H1 (cell line): ENCODE measurements around the gene OMP. TPM values are rescaled to one million over a fixed set of nuclear protein-coding genes. Genes with fewer than 3 reads are reported as not detected.

Source experiments
- CTCF ChIA-PET: fragments of 300-600 bp; sonication (Branson Sonifier 250); formaldehyde crosslinking; loops from one replicate; lab custom pipeline; 2021; ENCODE audit not compliant: partially characterized antibody; lab: Charles Lee
- POLR2A ChIA-PET: fragments of 300-600 bp; sonication (Branson Sonifier 250); formaldehyde crosslinking; loops from one replicate; lab custom pipeline; 2021; ENCODE audit warnings: inconsistent platforms; ENCODE audit not compliant: partially characterized antibody; lab: Charles Lee
- DNase-seq, 2 experiments: peaks; one replicate each; pipeline versions ENCODE4 v3.0.0 to v3.0.0-alpha.2; 2010 to 2022; ENCODE audit warnings: low spot score in 2 of 2, low read depth in 1 of 2, mixed read lengths in 1 of 2
- FAIRE-seq: peaks from 2 replicates; lab custom pipeline; 2011; peaks lifted over from hg19 to GRCh38; lab: Jason Lieb, UNC
- H2AFZ ChIP-seq: 2 replicates; pipeline ENCODE4 v1.8.1; 2012; ENCODE audit warnings: low read length, inconsistent platforms
- H2AK5ac ChIP-seq: 2 replicates; pipeline ENCODE4 v1.6.1; 2013; ENCODE audit warnings: low read depth, low read length
- H2BK120ac ChIP-seq: replicated peaks from 2 replicates; pipeline ENCODE3; 2013; ENCODE audit warnings: low read depth, low read length, inconsistent platforms
- H2BK12ac ChIP-seq: 2 replicates; pipeline ENCODE4 v1.6.1; 2013; ENCODE audit warnings: low read depth, low read length
- H2BK15ac ChIP-seq: 2 replicates; pipeline ENCODE4 v1.6.1; 2013; ENCODE audit warnings: low read length
- H2BK20ac ChIP-seq: 2 replicates; pipeline ENCODE4 v1.6.1; 2013; ENCODE audit warnings: low read length
- H2BK5ac ChIP-seq: 2 replicates; pipeline ENCODE4 v1.6.1; 2013; ENCODE audit warnings: low read depth, low read length
- H3K14ac ChIP-seq: 2 replicates; pipeline ENCODE4 v1.6.1; 2013; ENCODE audit warnings: inconsistent platforms; ENCODE audit not compliant: insufficient read length
- H3K18ac ChIP-seq: 2 replicates; pipeline ENCODE4 v1.6.1; 2013; ENCODE audit warnings: low read length; ENCODE audit errors: extremely low read depth
- H3K23ac ChIP-seq: 2 replicates; pipeline ENCODE4 v1.6.1; 2013; ENCODE audit warnings: inconsistent platforms; ENCODE audit not compliant: insufficient read length
- H3K23me2 ChIP-seq: 2 replicates; pipeline ENCODE4 v1.6.1; 2013; ENCODE audit warnings: low read depth, low read length
- H3K27ac ChIP-seq: 2 replicates; pipeline ENCODE4 v1.6.1; 2011; ENCODE audit warnings: low read depth, low read length, inconsistent platforms
- H3K27me3 ChIP-seq, 4 experiments: replicated peaks in 1 of 4; 1 replicate in 1 of 4; 2 replicates in 3 of 4; pipeline versions ENCODE4 v1.6.1 to v1.8.1; 2011 to 2013; ENCODE audit warnings: low read length in 3 of 4, mild to moderate bottlenecking in 3 of 4, inconsistent platforms in 2 of 4, mixed read lengths in 2 of 4, moderate library complexity in 1 of 4; ENCODE audit not compliant: control insufficient read depth in 3 of 4, insufficient read depth in 3 of 4; ENCODE audit errors: extremely low read depth in 1 of 4
- H3K36me3 ChIP-seq, 4 experiments: 2 replicates each; pipeline versions ENCODE4 v1.6.1 to v1.8.1; 2011 to 2013; ENCODE audit warnings: mild to moderate bottlenecking in 4 of 4, low read length in 3 of 4, moderate library complexity in 2 of 4, control low read depth in 1 of 4, inconsistent platforms in 1 of 4; ENCODE audit not compliant: insufficient read depth in 4 of 4, control insufficient read depth in 2 of 4
- H3K4ac ChIP-seq: replicated peaks from 2 replicates; pipeline ENCODE3; 2013; ENCODE audit warnings: low read length, low read depth, mixed read lengths, inconsistent platforms; ENCODE audit not compliant: insufficient read length
- H3K4me1 ChIP-seq, 4 experiments: replicated peaks in 1 of 4; 1 replicate in 1 of 4; 2 replicates in 3 of 4; pipeline versions ENCODE4 v1.6.1 to v1.8.1; 2011 to 2013; ENCODE audit warnings: low read length in 3 of 4, inconsistent platforms in 2 of 4, mixed read lengths in 1 of 4; ENCODE audit not compliant: insufficient read depth in 4 of 4, control insufficient read depth in 3 of 4
- H3K4me2 ChIP-seq, 2 experiments: 2 replicates each; pipeline versions ENCODE4 v1.6.1 to v1.8.1; 2011 to 2013; ENCODE audit warnings: low read depth in 2 of 2, low read length in 2 of 2, control low read depth in 1 of 2, inconsistent platforms in 1 of 2, mild to moderate bottlenecking in 1 of 2; ENCODE audit not compliant: insufficient read depth in 1 of 2
- H3K4me3 ChIP-seq, 4 experiments: fragments of 200-600, 300-600 bp in 1 of 4; sonication (generic), shearing (Covaris generic), sonication (Bioruptor Twin) in 1 of 4; 2 replicates each; pipeline versions ENCODE4 v1.5.1 to v1.8.1; 2011 to 2016; ENCODE audit warnings: low read length in 4 of 4, low read depth in 3 of 4, control low read depth in 2 of 4, inconsistent platforms in 2 of 4, mild to moderate bottlenecking in 2 of 4, mixed read lengths in 1 of 4, moderate library complexity in 1 of 4; ENCODE audit not compliant: insufficient read depth in 2 of 4; ENCODE audit errors: extremely low read depth in 1 of 4
- H3K56ac ChIP-seq: replicated peaks from 2 replicates; pipeline ENCODE3; 2013; ENCODE audit warnings: low read depth, mild to moderate bottlenecking, mixed read lengths, low read length, inconsistent platforms; ENCODE audit not compliant: insufficient read length
- H3K79me1 ChIP-seq: 2 replicates; pipeline ENCODE4 v1.6.1; 2013; ENCODE audit warnings: low read depth, low read length, control low read depth
- H3K79me2 ChIP-seq, 2 experiments: 2 replicates each; pipeline versions ENCODE4 v1.6.1 to v1.8.1; 2012 to 2013; ENCODE audit warnings: low read length in 2 of 2, mild to moderate bottlenecking in 2 of 2, inconsistent platforms in 1 of 2; ENCODE audit not compliant: insufficient read depth in 2 of 2, control insufficient read depth in 1 of 2
- H3K9ac ChIP-seq, 4 experiments: replicated peaks in 1 of 4; 1 replicate in 1 of 4; 2 replicates in 3 of 4; pipeline versions ENCODE4 v1.6.1 to v1.8.1; 2011 to 2013; ENCODE audit warnings: low read depth in 3 of 4, low read length in 3 of 4, control low read depth in 2 of 4, mild to moderate bottlenecking in 2 of 4, moderate library complexity in 2 of 4, inconsistent platforms in 1 of 4; ENCODE audit errors: extremely low read depth in 1 of 4
- H3K9me3 ChIP-seq, 2 experiments: 2 replicates each; pipeline versions ENCODE4 v1.6.1 to v1.8.1; 2012 to 2013; ENCODE audit warnings: mild to moderate bottlenecking in 2 of 2, moderate library complexity in 2 of 2, control low read depth in 1 of 2, inconsistent platforms in 1 of 2, low read depth in 1 of 2, low read length in 1 of 2, mixed read lengths in 1 of 2; ENCODE audit not compliant: insufficient read depth in 2 of 2
- H4K20me1 ChIP-seq, 2 experiments: replicated peaks in 1 of 2; 2 replicates each; pipeline versions ENCODE3 to v1.8.1; 2011 to 2013; ENCODE audit warnings: inconsistent platforms in 2 of 2, low read length in 2 of 2, mild to moderate bottlenecking in 1 of 2; ENCODE audit not compliant: insufficient read depth in 2 of 2, control insufficient read depth in 1 of 2
- H4K5ac ChIP-seq: 2 replicates; pipeline ENCODE4 v1.6.1; 2013; ENCODE audit warnings: low read length, low read depth, mixed read lengths, inconsistent platforms; ENCODE audit not compliant: insufficient read length
- H4K8ac ChIP-seq: 2 replicates; pipeline ENCODE4 v1.8.0; 2013; ENCODE audit warnings: mild to moderate bottlenecking, moderate library complexity, low read length, inconsistent platforms; ENCODE audit not compliant: insufficient read depth; ENCODE audit errors: extremely low read depth
- H4K91ac ChIP-seq: replicated peaks from 2 replicates; pipeline ENCODE3; 2013; ENCODE audit warnings: low read length, mixed read lengths, inconsistent platforms; ENCODE audit not compliant: insufficient read length
- FOSL1 ChIP-seq: IDR thresholded peaks from 2 replicates; pipeline ENCODE4 v1.6.1; 2011; ENCODE audit warnings: mild to moderate bottlenecking, low read depth, low read length, moderate library complexity; ENCODE audit not compliant: insufficient read depth
- KDM1A ChIP-seq: fragments of 200-600, 300-600 bp; sonication (generic); IDR thresholded peaks from 2 replicates; pipeline ENCODE4 v1.7.1; 2016; ENCODE audit warnings: mild to moderate bottlenecking, low read length, borderline replicate concordance
- MAX ChIP-seq: IDR thresholded peaks from 2 replicates; pipeline ENCODE4 v1.6.1; 2012; ENCODE audit warnings: inconsistent platforms
- RNF2 ChIP-seq: fragments of 200-900, 300-1000 bp; sonication (generic); IDR thresholded peaks from 2 replicates; pipeline ENCODE4 v1.7.1; 2016; ENCODE audit warnings: borderline replicate concordance, low read depth, mild to moderate bottlenecking, antibody characterized with exemption, low read length; ENCODE audit not compliant: poor library complexity, severe bottlenecking; ENCODE audit errors: missing control alignments
- SIN3A ChIP-seq, 2 experiments: IDR thresholded peaks in 1 of 2; conservative IDR thresholded peaks in 1 of 2; 2 replicates each; pipeline ENCODE4 v1.6.1; 2011 to 2012; ENCODE audit warnings: low read length in 2 of 2, improper control_type of control experiment in 1 of 2, low read depth in 1 of 2, mild to moderate bottlenecking in 1 of 2
- WGBS, 2 experiments: shearing (Covaris generic) in 1 of 2; methylation state at CpG; one replicate each; pipeline versions ENCODE4 v1.1.6 to v1.1.7; 2013 to 2015; ENCODE audit warnings: low lambda C conversion rate in 2 of 2, mixed read lengths in 2 of 2, inconsistent platforms in 1 of 2, low coverage in 1 of 2, missing lambda C conversion rate in 1 of 2; ENCODE audit not compliant: insufficient replicate concordance in 2 of 2, insufficient coverage in 1 of 2, insufficient read length in 1 of 2; ENCODE audit errors: extremely low coverage in 1 of 2, missing lambda C conversion rate in 1 of 2; 5-methylcytosine and 5-hydroxymethylcytosine counted together
- polyA plus RNA-seq, 7 experiments: library from polyadenylated mRNA; depleted of rRNA in 3 of 7; stranded (reverse) in 5 of 7; unstranded in 2 of 7; fragments of >200 nt in 5 of 7; fragments of 200-250 nt in 2 of 7; gene quantifications; 1 replicate in 5 of 7; 2 replicates in 1 of 7; 4 replicates in 1 of 7; pipeline versions ENCODE4 v1.2.1 to v1.2.3, GENCODE V29; 2011 to 2013; ENCODE audit warnings: missing spikeins in 2 of 7, mixed read lengths in 2 of 7
- total RNA-seq: library from RNA; stranded (reverse); fragmentation: NEBNext Ultra II Directional; extraction: Animal tissue kit (Norgen Biotek cat#: 25700); gene quantifications from 2 replicates; pipeline ENCODE4 v1.2.1, GENCODE V29; 2021

Gene OMP
- total and polyA plus RNA-seq, 2 of the 8 experiments (the other 6 are each of a cell fraction or from before 2014, with no cell fraction given), result not detected

- TF ChIP-seq SIN3A (conservative IDR thresholded peaks at IDR 0.05 in 1 of 2, IDR thresholded peaks at IDR 0.05 in 1 of 2; ENCODE audit: low read depth in 1 of 2, low read length in 2 of 2) (no peak), KDM1A (no peak), RNF2 (no peak), FOSL1 (no peak), MAX (no peak)
- TF ChIP-seq, all 59 proteins: peak for 0
- no peak overlapping the region for H2AFZ ChIP-seq
- no peaks in the 10 kb centered on the region for H3K79me2 ChIP-seq
- no peak overlapping the region for H3K27ac ChIP-seq
- H3K36me3 ChIP-seq, result no peaks in the 10 kb centered on the region
- H3K23me2 ChIP-seq, result no peaks in the 10 kb centered on the region
- H3K56ac ChIP-seq, result no peak overlapping the region
- no peaks in the 10 kb centered on the region for H3K9me3 ChIP-seq
- POLR2A ChIA-PET, result no interaction called here
- no peak for DNase-seq
- CTCF ChIA-PET, result interaction anchor here (0.8 to 3.0 kb wide), 4 partner anchors 12 to 41 kb away, joined by 4 to 11 read pairs (median 6); no protein-coding TSS in a partner anchor
- no peak for FAIRE-seq
- H3K18ac ChIP-seq, result no peak overlapping the region
- H3K14ac ChIP-seq, result no peak overlapping the region
- no peak overlapping the region for H3K9ac ChIP-seq
- H2BK20ac ChIP-seq, result no peak overlapping the region
- no peak overlapping the region for H3K4ac ChIP-seq
- H3K27me3 ChIP-seq, result no peaks in the 10 kb centered on the region; a peak in 3 of 7 replicates
- H3K79me1 ChIP-seq, result no peaks in the 10 kb centered on the region
- WGBS, 2 experiments, result 88% methylated on average over 4 of the region's 4 CpGs; no CpG with 5 or more reads in 1 of the 2 experiments
- H2AK5ac ChIP-seq, result no peak overlapping the region
- H4K20me1 ChIP-seq, result no peaks in the 10 kb centered on the region
- H4K5ac ChIP-seq, result no peak overlapping the region
- no peak overlapping the region for H3K4me2 ChIP-seq
- no peak overlapping the region for H4K8ac ChIP-seq
- H2BK5ac ChIP-seq, result no peak overlapping the region
- H2BK120ac ChIP-seq, result no peak overlapping the region
- no peak overlapping the region for H3K23ac ChIP-seq
- no peaks in the 10 kb centered on the region for H3K4me1 ChIP-seq
- no peak overlapping the region for H2BK15ac ChIP-seq
- no peak overlapping the region for H4K91ac ChIP-seq
- H2BK12ac ChIP-seq, result no peak overlapping the region
- no peak overlapping the region for H3K4me3 ChIP-seq
These were observed 42.4 kb upstream of the OMP start for GRCh38 chr11:77060234-77060633.
